Sigmoid colon (tissue), 4 donors: Measurements from ENCODE around the gene CFAP57.

ENCODE experiments used
- EP300 ChIP-seq, 4 donors: sonication (generic); formaldehyde crosslinking; IDR thresholded peaks; one replicate each; pipeline ENCODE4 v1.6.1; 2017; ENCODE audit warnings: antibody characterized with exemption in 4 of 4
- POLR2A ChIP-seq, 2 donors: fragments of 450-650 bp; IDR thresholded peaks; one replicate each; pipeline ENCODE4 v1.6.1; 2016; ENCODE audit warnings: antibody characterized with exemption in 2 of 2, mild to moderate bottlenecking in 2 of 2, moderate library complexity in 2 of 2
- POLR2AphosphoS5 ChIP-seq, 4 donors: sonication (generic); formaldehyde crosslinking; IDR thresholded peaks; one replicate each; pipeline ENCODE4 v1.6.1; 2017; ENCODE audit warnings: antibody characterized with exemption in 4 of 4
- TF ChIP-seq, protein P1 (sequence below), 4 experiments: fragments of 450-650 bp in 3 of 4; fragments of 200-600 bp in 1 of 4; IDR thresholded peaks; one replicate each; pipeline ENCODE4 v1.5.1; 2016 to 2019; ENCODE audit warnings: antibody characterized with exemption in 4 of 4, mild to moderate bottlenecking in 3 of 4, moderate library complexity in 2 of 4

DNA sequence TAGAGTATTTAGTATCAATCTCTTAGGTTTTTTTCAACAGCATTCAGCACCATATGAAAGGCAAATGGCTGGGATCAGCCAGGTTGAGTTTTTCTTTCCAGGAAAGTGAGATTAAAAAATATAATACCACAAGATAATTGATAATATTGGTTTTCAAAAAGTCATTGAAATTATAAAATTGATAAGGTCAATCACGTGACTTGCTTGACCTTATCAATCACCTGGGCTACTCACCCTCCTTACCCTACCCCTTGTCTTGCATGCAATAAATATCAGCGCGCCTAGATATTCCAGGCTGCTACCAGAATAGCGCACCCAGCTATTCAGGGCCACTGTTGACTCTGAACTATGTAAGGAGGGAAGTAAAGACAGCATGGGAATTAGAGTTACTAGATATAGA, 31.5 kb upstream of the CFAP57 start:
- TF ChIP-seq, protein P1, sequence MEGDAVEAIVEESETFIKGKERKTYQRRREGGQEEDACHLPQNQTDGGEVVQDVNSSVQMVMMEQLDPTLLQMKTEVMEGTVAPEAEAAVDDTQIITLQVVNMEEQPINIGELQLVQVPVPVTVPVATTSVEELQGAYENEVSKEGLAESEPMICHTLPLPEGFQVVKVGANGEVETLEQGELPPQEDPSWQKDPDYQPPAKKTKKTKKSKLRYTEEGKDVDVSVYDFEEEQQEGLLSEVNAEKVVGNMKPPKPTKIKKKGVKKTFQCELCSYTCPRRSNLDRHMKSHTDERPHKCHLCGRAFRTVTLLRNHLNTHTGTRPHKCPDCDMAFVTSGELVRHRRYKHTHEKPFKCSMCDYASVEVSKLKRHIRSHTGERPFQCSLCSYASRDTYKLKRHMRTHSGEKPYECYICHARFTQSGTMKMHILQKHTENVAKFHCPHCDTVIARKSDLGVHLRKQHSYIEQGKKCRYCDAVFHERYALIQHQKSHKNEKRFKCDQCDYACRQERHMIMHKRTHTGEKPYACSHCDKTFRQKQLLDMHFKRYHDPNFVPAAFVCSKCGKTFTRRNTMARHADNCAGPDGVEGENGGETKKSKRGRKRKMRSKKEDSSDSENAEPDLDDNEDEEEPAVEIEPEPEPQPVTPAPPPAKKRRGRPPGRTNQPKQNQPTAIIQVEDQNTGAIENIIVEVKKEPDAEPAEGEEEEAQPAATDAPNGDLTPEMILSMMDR (IDR thresholded peaks at IDR 0.05): no peak
- TF ChIP-seq POLR2AphosphoS5 (IDR thresholded peaks at IDR 0.05) (no peak), POLR2A (IDR thresholded peaks at IDR 0.05) (no peak), EP300 (IDR thresholded peaks at IDR 0.05) (no peak)
